Uterine smooth muscle cell (primary cell): Measurements from ENCODE around the gene CCDC77. TPM values are rescaled to one million over a fixed set of nuclear protein-coding genes. Genes with fewer than 3 reads are reported as not detected.

Source experiments
- total RNA-seq: library from RNA; depleted of rRNA; stranded (reverse); fragments of >200 nt; gene quantifications from 2 replicates; pipeline ENCODE4 v1.2.3, GENCODE V29; 2014

CCDC77 gene
- 9.1 and 13.8 TPM in 2 replicates for total RNA-seq

GRCh38 chr12:401235-402028 is at the start of gene CCDC77:
Gene CCDC77, plus strand, starts transcription at chr12:401644. Its CDS starts 7,740 bp downstream, at chr12:409384.

DNA sequence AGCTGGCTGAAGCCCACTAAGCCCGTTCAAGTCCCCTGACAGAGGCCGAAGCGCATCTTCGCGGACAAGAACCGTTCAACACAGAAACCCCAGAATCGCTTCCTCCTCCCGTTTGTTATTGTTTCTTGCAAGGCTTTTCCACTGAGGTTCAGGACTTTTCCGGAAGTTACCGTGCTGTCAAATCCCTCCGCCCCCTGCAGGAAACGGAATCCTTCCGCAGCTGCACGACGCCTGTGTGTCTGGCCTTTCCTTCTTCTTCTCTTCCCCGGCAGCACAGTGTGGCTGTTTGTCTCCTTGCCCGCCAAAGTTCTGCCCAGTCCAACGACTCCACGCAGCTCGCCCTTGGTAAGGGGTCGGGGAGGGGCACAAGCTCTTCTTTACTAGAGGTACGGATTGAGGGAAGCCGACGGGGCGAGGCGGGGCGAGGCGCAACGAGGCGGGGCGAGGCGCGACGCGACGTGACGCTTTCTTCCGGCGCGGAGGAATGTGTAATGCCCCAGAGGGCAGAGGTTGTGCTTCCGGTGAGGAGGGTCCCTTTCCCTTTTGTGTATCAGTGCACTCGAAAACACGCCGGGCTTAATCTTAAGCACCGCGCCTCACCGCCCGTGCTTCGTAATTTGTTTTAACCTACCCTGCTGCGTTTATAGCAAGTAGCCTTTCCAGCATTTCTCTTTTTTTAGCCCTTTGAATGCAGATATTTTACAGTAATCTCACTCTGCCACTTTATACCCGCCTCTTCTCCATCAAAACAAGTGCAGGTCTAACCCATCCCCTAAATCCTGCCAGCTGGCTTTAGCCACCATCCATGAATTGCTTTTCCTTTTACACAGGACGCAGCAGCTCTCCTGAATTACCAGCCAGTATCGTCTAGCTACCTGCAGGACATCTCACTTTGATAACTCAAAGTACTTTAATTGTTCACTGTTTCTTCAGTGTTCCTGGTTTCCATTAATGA is 12.0 kb upstream of the CCDC77 start, which contains the start of gene KDM5A:
KDM5A (minus strand) TSS at position 179 of the 955 bp plus-strand sequence. CDS start 229 bp downstream, outside the sequence.

DNA sequence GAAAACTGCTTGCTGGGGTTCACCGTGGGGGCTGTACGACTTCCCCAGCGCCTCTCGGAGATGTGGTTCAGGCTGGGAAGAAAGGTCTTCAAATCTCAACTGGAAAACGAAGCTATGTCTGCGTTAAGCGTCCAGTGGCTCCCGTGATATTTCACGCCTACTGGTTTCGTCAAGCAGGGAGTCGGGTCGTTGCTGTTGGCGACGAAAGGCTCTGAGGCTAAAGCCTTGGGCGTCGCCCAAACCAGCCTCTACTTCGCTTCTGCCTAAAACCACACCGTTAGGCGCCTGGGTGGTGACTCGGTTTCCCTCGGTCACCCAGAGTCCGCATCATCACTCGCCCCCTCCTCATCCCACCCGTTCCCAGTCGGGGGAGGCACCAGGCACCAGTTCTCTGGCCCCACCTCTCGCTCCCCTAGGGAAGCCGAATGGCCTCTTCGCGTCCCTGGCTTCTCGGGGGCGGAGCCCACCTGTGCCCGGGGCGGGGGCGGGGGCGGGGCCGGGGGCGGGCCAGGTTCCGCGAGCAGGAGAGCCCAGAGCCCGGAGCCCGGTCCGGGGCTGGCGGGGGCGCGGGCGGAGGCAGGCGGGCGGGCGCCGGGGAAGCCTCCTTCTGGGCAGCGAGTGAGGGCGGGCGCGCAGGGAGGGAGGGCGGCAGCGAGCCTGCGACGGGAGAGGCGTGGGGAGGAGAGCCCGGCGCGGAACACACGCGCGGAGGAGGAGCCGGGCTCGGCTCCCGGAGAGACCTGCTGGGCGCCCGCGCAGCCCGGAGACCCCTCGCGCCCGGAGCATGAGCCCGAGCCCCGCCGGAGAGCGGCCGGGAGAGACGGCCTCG is 58.2 kb downstream of the CCDC77 start, which contains the start of gene B4GALNT3:
B4GALNT3 (plus strand) TSS at position 510 of the 829 bp plus-strand sequence. CDS start 438 bp downstream, outside the sequence.

Other genes with a start within 250 kb of the CCDC77 start
- not detected in 2 replicates for gene SLC6A12, start 187.5 kb upstream of the CCDC77 start, total RNA-seq
- 0.11 TPM in 1 of 2 replicates, not detected in the other for gene SLC6A13, start 138.8 kb upstream of the CCDC77 start, total RNA-seq
- gene KDM5A, start 12.3 kb upstream of the CCDC77 start, total RNA-seq = 52.3 and 57.7 TPM in 2 replicates
- not detected in 2 replicates for gene B4GALNT3, start 58.3 kb downstream of the CCDC77 start, total RNA-seq